GM18519 (cell line): Measurements from ENCODE around the gene SELENOK.
"Not testable (repeated sequence)": the region's sequence is repeated elsewhere in the genome, so short reads cannot be mapped to it uniquely, and the experiment has no call there.

Experiments
- ATAC-seq: cut with Tn5 transposase; IDR thresholded peaks from one replicate; pipeline ENCODE4 v1.9.1; 2021; ENCODE audit warnings: mild to moderate bottlenecking, moderate library complexity; ENCODE audit not compliant: unreplicated experiment, low FRiP score

SELENOK gene

GRCh38 chr3:53891497-53892285 lies at the start of gene SELENOK:
TSS of gene SELENOK (minus strand) at chr3:53891859.
- peak; percentile 92 for ATAC-seq

DNA sequence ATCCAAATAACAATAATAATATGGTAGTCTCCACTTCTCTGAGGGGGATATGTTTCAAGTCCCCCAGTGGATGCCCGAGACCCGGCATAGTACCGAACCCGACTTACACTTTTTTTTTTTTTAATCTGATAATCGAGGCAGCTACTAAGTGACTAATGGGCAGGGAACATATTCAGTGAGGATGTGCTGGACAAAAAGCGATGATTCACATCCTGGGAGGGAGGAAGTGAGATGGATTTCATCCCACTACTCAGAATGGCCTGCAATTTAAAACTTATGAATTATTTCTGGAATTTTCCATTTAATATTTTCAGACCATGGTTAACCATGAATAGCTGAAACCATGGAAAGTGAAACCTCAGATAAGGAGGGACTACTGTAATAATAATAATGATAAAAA lies 49.5 kb upstream of the SELENOK start:
- ATAC-seq = no peak

DNA sequence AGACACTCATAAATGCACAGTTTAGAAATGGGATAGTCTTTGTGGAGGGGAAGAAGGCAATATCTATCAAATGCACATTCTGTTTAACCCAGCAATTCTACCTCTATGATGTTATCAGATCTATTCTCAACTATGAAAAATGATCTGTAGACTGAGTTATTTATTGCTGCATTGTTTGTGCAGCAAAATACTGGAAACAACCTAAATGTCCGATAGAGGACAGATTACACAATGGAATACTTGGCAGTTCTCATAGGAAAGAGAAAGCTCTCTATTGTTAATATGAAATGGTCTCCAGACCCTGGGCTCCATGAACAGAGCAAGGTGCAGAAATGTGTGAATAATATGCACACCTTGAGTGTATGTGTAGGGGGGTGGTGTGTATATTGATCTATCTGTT lies 49.0 kb upstream of the SELENOK start:
- no peak for ATAC-seq

GRCh38 chr3:53939813-53940212 lies 48.2 kb upstream of the SELENOK start:
- no peak for ATAC-seq

DNA sequence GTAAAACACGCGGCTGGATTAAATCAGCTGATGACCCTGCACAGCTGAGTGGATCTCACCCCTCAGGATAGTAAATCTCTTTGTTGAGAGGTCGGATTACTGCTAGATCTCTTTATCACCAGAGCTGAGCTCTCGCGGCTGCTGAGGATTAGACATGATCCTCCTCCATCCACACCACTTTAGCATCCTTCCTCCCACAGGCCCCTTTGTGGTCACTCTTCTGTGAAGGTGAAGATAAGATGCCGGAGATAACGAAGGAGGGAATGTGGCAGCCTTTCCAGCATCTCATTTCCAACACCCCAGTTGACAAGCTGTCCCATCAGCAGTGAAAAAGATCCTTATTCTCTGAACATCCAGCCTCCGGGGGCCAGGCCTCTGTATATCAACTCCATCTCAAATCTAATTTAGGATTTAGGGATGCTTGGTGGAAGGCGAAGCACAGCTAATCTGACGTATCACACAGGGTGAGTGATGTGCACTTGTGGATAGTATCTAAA lies 47.5 kb upstream of the SELENOK start:
- ATAC-seq = no peak

DNA sequence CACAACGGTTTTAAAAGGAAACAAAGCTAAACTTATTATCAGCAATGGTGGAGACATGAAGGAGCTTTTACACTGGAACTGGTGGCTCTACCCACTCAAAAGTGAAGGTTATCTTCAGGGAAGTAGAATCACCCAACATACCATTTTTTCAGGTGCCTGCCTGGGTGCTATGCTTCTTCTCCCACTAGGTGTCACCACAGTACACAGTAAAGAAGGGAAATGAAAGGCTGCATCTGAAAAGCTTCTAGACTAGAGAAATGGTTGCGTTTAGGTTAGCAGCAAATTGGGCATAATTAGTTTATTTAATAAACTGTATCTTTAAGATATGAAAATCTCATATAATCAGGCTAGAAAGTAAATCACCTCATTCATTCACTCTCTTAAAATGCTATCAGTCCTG lies 47.0 kb upstream of the SELENOK start:
- no peak for ATAC-seq

DNA sequence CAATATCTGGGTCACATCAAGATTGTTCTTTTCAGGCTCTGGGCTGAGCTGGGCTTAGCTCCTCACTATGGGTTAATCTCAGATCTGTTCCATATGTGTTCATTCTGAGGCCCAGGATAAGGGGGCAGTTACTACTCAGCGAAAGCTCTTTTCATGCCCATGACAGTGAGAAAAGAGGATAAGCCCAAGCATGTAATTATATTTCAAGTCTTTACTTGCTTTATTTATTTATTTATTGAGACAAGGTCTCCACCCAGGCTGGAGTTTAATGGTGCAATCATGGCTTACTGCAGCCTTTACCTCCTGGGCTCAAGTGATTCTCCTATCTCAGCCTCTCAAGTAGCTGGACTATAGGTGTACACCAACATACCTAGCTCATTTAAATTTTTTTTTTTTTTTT lies 44.7 kb upstream of the SELENOK start:
- ATAC-seq = no peak

GRCh38 chr3:53935283-53935901 lies 43.7 kb upstream of the SELENOK start:
- no peak for ATAC-seq

- ATAC-seq = not testable (repeated sequence)
These were observed 35.7 kb upstream of the SELENOK start for GRCh38 chr3:53927208-53927872.

GRCh38 chr3:53921296-53921695 lies 29.6 kb upstream of the SELENOK start:
- no peak for ATAC-seq

DNA sequence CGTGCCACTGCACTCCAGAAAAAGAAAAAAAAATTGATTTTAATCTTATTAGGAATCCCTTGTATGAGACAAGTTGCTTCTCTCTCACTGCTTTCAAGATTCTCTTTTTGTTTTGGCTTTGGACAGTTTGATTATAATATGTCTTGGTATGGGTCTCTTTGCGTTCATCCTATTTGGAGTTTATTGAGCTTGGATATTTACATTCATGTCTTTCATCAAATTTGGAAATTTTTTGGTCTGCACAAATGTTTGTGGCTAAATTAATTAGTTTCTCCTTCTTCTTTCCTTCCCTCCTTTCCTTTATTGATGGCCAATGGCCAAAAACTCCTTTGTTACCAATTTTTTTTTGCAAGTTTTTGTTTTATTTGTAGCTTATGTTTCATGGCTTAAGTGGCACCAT lies 28.1 kb upstream of the SELENOK start:
- ATAC-seq = no peak

DNA sequence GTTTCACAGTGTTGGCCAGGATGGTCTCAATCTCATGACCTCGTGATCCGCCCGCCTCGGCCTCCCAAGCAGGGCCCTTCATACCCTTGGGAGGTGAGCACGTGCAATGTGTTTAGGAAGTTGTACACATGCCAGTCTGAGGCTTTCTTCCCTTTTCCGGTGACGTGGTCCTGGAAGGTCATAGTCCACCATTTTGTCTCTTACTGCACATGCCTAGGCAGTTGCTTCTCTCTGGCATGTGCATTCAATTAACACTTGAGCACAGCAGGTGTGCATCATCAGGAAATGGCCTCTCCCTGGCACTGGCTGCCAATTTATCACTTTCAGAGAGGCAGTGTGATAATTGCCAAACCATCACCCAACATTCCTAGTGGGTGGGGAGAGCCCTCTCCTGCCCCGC lies 21.7 kb upstream of the SELENOK start:
- no peak for ATAC-seq

DNA sequence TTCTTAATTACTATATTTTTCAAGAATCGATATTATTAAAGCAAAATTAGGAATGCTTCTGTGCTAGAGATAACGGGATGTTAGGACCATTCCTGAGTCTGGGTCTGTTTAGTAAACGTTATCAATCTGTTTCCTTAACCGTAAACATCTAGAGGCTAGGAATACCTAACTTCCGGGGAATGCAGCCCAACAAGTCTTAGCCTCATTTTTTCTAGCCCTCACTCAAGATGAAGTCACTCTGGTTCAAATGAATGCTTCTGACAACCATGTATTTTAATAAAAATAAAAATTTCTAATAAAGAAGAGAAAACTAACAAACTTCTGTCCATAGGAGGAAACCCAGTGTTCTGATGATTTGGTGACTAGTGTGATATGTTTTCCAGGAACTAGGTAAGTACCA lies 11.1 kb upstream of the SELENOK start:
- no peak for ATAC-seq

GRCh38 chr3:53902067-53902466 lies 10.4 kb upstream of the SELENOK start:
- no peak for ATAC-seq

- ATAC-seq = no peak
These were observed 9.1 kb upstream of the SELENOK start for GRCh38 chr3:53900666-53901331.

GRCh38 chr3:53899750-53900149 lies 8.1 kb upstream of the SELENOK start:
- ATAC-seq = no peak

DNA sequence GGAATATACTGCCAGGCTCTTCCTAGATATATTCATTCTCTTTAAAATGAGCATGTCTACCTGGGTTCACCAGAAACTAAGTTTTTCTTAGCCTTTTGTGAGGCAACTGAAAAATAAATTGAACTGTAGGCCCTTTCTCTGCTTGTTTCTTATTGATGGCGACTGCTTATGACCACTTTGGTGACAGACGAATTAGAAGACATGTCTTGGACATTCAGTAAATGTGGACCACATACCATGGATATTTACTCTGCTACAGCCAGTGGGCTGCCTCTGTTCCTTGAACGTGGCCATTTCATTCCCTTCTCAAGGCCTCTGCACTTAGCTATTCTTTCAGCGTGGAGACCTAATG lies 603 bp upstream of the SELENOK start:
- no peak for ATAC-seq

- ATAC-seq = no peak
These were observed 758 bp downstream of the SELENOK start for GRCh38 chr3:53890726-53891475.

- no peak for ATAC-seq
These were observed 3.4 kb downstream of the SELENOK start for GRCh38 chr3:53888232-53888631.

- no peak for ATAC-seq
These were observed 4.2 kb downstream of the SELENOK start for GRCh38 chr3:53887446-53887845.
